SK-N-SH (cell line): ENCODE measurements around the gene NLRP11. TPM values are rescaled to one million over a fixed set of nuclear protein-coding genes. Genes with fewer than 3 reads are reported as not detected.

ENCODE experiments used
- CTCF ChIA-PET: fragments of 300-600, 350-600 bp; formaldehyde crosslinking; extraction: SDS; loops from one replicate; lab custom pipeline; 2021; lab: Yijun Ruan, JAX
- POLR2A ChIA-PET: fragments of 350-600 bp; sonication (Branson Sonifier 250); formaldehyde crosslinking; extraction: SDS; loops from one replicate; lab custom pipeline; 2020; ENCODE audit warnings: antibody characterized with exemption, inconsistent platforms; lab: Yijun Ruan, JAX
- DNase-seq: peaks from one replicate; pipeline ENCODE4 v3.0.0; 2012
- H2AFZ ChIP-seq: fragments of 200-600 bp; sonication (generic); 2 replicates; pipeline ENCODE4 v1.8.1; 2016; ENCODE audit warnings: antibody characterized with exemption, mild to moderate bottlenecking, low read depth
- H3F3A ChIP-seq: fragments of 200-600 bp; sonication (generic); replicated peaks from 2 replicates; pipeline ENCODE3; 2016; ENCODE audit warnings: antibody characterized with exemption, mild to moderate bottlenecking; ENCODE audit not compliant: insufficient read depth
- H3K27ac ChIP-seq, 2 experiments: fragments of 200-500 bp in 1 of 2; fragments of 200-600 bp in 1 of 2; sonication (Bioruptor generic) in 1 of 2; sonication (generic), shearing (Covaris generic) in 1 of 2; 2 replicates each; pipeline versions ENCODE4 v1.5.1 to v1.6.1; 2014 to 2016; ENCODE audit warnings: low read depth in 2 of 2, inconsistent platforms in 1 of 2, low read length in 1 of 2, mild to moderate bottlenecking in 1 of 2, mixed read lengths in 1 of 2
- H3K27me3 ChIP-seq: fragments of 200-600 bp; sonication (generic), shearing (Covaris generic); 2 replicates; pipeline ENCODE4 v1.6.1; 2016; ENCODE audit warnings: mixed run types; ENCODE audit not compliant: insufficient read depth
- H3K36me3 ChIP-seq, 2 experiments: fragments of 200-500 bp in 1 of 2; fragments of 200-600 bp in 1 of 2; sonication (Bioruptor generic) in 1 of 2; sonication (generic) in 1 of 2; replicated peaks in 1 of 2; 2 replicates each; pipeline versions ENCODE3 to v1.5.1; 2014 to 2016; ENCODE audit warnings: low read length in 1 of 2, mild to moderate bottlenecking in 1 of 2; ENCODE audit not compliant: insufficient read depth in 2 of 2, control insufficient read depth in 1 of 2
- H3K4me1 ChIP-seq, 2 experiments: fragments of 200-500 bp in 1 of 2; fragments of 200-600 bp in 1 of 2; sonication (Bioruptor generic) in 1 of 2; sonication (generic), shearing (Covaris generic) in 1 of 2; 2 replicates each; pipeline versions ENCODE4 v1.5.1 to v1.6.1; 2014 to 2016; ENCODE audit warnings: low read depth in 1 of 2, low read length in 1 of 2, mixed run types in 1 of 2; ENCODE audit not compliant: insufficient read depth in 2 of 2, control insufficient read depth in 1 of 2
- H3K4me2 ChIP-seq: fragments of 200-600 bp; sonication (generic), shearing (Covaris generic); 2 replicates; pipeline ENCODE4 v1.6.1; 2017; ENCODE audit warnings: mixed run types
- H3K4me3 ChIP-seq, 2 experiments: fragments of 200-500 bp in 1 of 2; fragments of 200-600 bp in 1 of 2; sonication (Bioruptor generic) in 1 of 2; sonication (generic), shearing (Covaris generic) in 1 of 2; 2 replicates each; pipeline versions ENCODE4 v1.5.1 to v1.8.1; 2014 to 2016; ENCODE audit warnings: low read depth in 2 of 2, inconsistent platforms in 1 of 2, low read length in 1 of 2, mild to moderate bottlenecking in 1 of 2, mixed read lengths in 1 of 2, moderate library complexity in 1 of 2
- H3K79me2 ChIP-seq: fragments of 200-600 bp; sonication (generic); 2 replicates; pipeline ENCODE4 v1.8.1; 2017; ENCODE audit warnings: mild to moderate bottlenecking; ENCODE audit not compliant: insufficient read depth
- H3K9ac ChIP-seq: fragments of 200-600 bp; sonication (generic); 2 replicates; pipeline ENCODE4 v1.6.1; 2017; ENCODE audit warnings: mixed run types
- H3K9me2 ChIP-seq: fragments of 200-600 bp; sonication (generic); 2 replicates; pipeline ENCODE4 v1.6.1; 2017; ENCODE audit warnings: mixed run types
- H3K9me3 ChIP-seq: fragments of 200-600 bp; sonication (generic); 2 replicates; pipeline ENCODE4 v1.6.1; 2017; ENCODE audit warnings: mixed run types, mild to moderate bottlenecking, moderate library complexity
- H4K20me1 ChIP-seq: fragments of 200-600 bp; sonication (generic); 2 replicates; pipeline ENCODE4 v1.6.1; 2017; ENCODE audit warnings: mild to moderate bottlenecking, mixed run types; ENCODE audit not compliant: insufficient read depth
- EZH2phosphoT487 ChIP-seq: fragments of 200-600 bp; sonication (generic); IDR thresholded peaks from 2 replicates; pipeline ENCODE4 v1.6.1; 2017; ENCODE audit warnings: low read depth, mixed run types, mild to moderate bottlenecking, antibody characterized with exemption, moderate library complexity, borderline replicate concordance
- FOSL2 ChIP-seq: IDR thresholded peaks from 2 replicates; pipeline ENCODE4 v1.4.0; 2012; ENCODE audit warnings: low read depth, mild to moderate bottlenecking, moderate library complexity, borderline replicate concordance
- FOXM1 ChIP-seq: IDR thresholded peaks from 2 replicates; pipeline ENCODE4 v1.4.0; 2012; ENCODE audit warnings: low read depth, mild to moderate bottlenecking
- MEF2A ChIP-seq: IDR thresholded peaks from 2 replicates; pipeline ENCODE4 v1.4.0; 2012; ENCODE audit warnings: low read depth, borderline replicate concordance
- NRF1 ChIP-seq: IDR thresholded peaks from 2 replicates; pipeline ENCODE4 v1.6.1; 2012; ENCODE audit warnings: low read depth, mild to moderate bottlenecking, low read length
- TEAD4 ChIP-seq: IDR thresholded peaks from 2 replicates; pipeline ENCODE4 v1.4.0; 2012; ENCODE audit warnings: mild to moderate bottlenecking, borderline replicate concordance; ENCODE audit not compliant: insufficient read depth
- WGBS: methylation state at CpG from one replicate; pipeline ENCODE4 v1.1.6; 2017; ENCODE audit warnings: low lambda C conversion rate; 5-methylcytosine and 5-hydroxymethylcytosine counted together
- polyA plus RNA-seq, 3 experiments: library from polyadenylated mRNA; depleted of rRNA; stranded (reverse); fragments of >200 nt; gene quantifications; 2 replicates each; pipeline ENCODE4 v1.2.3, GENCODE V29; 2012
- TF ChIP-seq, protein P1 (sequence below): fragments of 200-600 bp; sonication (generic); IDR thresholded peaks from 2 replicates; pipeline ENCODE4 v1.6.1; 2017; ENCODE audit warnings: antibody characterized with exemption, mild to moderate bottlenecking, moderate library complexity
- TF ChIP-seq, protein P2 (sequence below): IDR thresholded peaks from 2 replicates; pipeline ENCODE4; 2012
- TF ChIP-seq, protein P3 (sequence below): IDR thresholded peaks from 2 replicates; pipeline ENCODE4 v1.4.0; 2012; ENCODE audit warnings: low read depth, borderline replicate concordance
- TF ChIP-seq, protein P4 (sequence below): IDR thresholded peaks from 2 replicates; pipeline ENCODE4 v1.4.0; 2012; ENCODE audit warnings: low read depth, borderline replicate concordance
- TF ChIP-seq, protein P5 (sequence below): fragments of 150-350 bp; IDR thresholded peaks from 2 replicates; pipeline ENCODE4 v1.6.1; 2017; ENCODE audit warnings: antibody characterized with exemption, low read length, low read depth, borderline replicate concordance

The NLRP11 gene
- polyA plus RNA-seq, 1 of the 3 experiments (the other 2 are of a cell fraction) = 0.02 TPM

DNA sequence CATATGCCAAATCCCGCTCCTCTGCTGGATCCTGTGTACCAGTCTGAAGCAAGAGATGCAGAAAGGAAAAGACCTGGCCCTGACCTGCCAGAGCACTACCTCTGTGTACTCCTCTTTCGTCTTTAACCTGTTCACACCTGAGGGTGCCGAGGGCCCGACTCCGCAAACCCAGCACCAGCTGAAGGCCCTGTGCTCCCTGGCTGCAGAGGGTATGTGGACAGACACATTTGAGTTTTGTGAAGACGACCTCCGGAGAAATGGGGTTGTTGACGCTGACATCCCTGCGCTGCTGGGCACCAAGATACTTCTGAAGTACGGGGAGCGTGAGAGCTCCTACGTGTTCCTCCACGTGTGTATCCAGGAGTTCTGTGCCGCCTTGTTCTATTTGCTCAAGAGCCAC, 26.6 kb upstream of the NLRP11 start:
- no peak overlapping the region for H3K4me2 ChIP-seq
- H2AFZ ChIP-seq = no peak overlapping the region
- TF ChIP-seq, protein P1, sequence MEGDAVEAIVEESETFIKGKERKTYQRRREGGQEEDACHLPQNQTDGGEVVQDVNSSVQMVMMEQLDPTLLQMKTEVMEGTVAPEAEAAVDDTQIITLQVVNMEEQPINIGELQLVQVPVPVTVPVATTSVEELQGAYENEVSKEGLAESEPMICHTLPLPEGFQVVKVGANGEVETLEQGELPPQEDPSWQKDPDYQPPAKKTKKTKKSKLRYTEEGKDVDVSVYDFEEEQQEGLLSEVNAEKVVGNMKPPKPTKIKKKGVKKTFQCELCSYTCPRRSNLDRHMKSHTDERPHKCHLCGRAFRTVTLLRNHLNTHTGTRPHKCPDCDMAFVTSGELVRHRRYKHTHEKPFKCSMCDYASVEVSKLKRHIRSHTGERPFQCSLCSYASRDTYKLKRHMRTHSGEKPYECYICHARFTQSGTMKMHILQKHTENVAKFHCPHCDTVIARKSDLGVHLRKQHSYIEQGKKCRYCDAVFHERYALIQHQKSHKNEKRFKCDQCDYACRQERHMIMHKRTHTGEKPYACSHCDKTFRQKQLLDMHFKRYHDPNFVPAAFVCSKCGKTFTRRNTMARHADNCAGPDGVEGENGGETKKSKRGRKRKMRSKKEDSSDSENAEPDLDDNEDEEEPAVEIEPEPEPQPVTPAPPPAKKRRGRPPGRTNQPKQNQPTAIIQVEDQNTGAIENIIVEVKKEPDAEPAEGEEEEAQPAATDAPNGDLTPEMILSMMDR = no peak
- TF ChIP-seq, protein P2, sequence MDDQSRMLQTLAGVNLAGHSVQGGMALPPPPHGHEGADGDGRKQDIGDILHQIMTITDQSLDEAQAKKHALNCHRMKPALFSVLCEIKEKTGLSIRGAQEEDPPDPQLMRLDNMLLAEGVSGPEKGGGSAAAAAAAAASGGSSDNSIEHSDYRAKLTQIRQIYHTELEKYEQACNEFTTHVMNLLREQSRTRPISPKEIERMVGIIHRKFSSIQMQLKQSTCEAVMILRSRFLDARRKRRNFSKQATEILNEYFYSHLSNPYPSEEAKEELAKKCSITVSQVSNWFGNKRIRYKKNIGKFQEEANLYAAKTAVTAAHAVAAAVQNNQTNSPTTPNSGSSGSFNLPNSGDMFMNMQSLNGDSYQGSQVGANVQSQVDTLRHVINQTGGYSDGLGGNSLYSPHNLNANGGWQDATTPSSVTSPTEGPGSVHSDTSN = no peak
- CTCF ChIA-PET = interaction anchor here (0.7 kb wide), 1 partner anchor 25 kb away, joined by 3 read pairs; no protein-coding TSS in a partner anchor
- H3K4me1 ChIP-seq = no peaks in the 10 kb centered on the region
- peaks cover 29% of the 10 kb centered on the region; the same call in 1 of the 2 replicates for H3K27me3 ChIP-seq
- no peaks in the 10 kb centered on the region for H4K20me1 ChIP-seq
- POLR2A ChIA-PET = no interaction called here
- H3K27ac ChIP-seq = no peak overlapping the region
- no peaks in the 10 kb centered on the region for H3K9me3 ChIP-seq
- DNase-seq = no peak
- H3K36me3 ChIP-seq = no peaks in the 10 kb centered on the region
- WGBS = 11% methylated on average over 10 of the region's 14 CpGs
- H3F3A ChIP-seq = no peaks in the 10 kb centered on the region
- H3K79me2 ChIP-seq = no peaks in the 10 kb centered on the region
- H3K4me3 ChIP-seq = no peak overlapping the region
- no peak overlapping the region for H3K9ac ChIP-seq
- H3K9me2 ChIP-seq = no peaks in the 10 kb centered on the region

DNA sequence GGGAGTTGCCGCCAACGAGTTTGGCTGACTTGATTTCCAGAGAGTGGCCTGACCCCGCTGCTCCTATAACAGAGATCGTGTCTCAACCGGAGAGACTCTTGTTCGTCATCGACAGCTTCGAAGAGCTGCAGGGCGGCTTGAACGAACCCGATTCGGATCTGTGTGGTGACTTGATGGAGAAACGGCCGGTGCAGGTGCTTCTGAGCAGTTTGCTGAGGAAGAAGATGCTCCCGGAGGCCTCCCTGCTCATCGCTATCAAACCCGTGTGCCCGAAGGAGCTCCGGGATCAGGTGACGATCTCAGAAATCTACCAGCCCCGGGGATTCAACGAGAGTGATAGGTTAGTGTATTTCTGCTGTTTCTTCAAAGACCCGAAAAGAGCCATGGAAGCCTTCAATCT, 26.2 kb upstream of the NLRP11 start:
- Histone ChIP-seq H3F3A (no peaks in the 10 kb centered on the region), H3K4me2 (no peak overlapping the region), H2AFZ (no peak overlapping the region), H3K4me1 (no peaks in the 10 kb centered on the region), H3K27ac (no peak overlapping the region), H3K36me3 (no peaks in the 10 kb centered on the region), H3K79me2 (no peaks in the 10 kb centered on the region), H3K9ac (no peak overlapping the region), H3K27me3 (peaks cover 29% of the 10 kb centered on the region; the same call in 1 of the 2 replicates), H3K9me2 (no peaks in the 10 kb centered on the region), H4K20me1 (no peaks in the 10 kb centered on the region), H3K9me3 (no peaks in the 10 kb centered on the region), H3K4me3 (no peak overlapping the region)
- POLR2A ChIA-PET = no interaction called here
- no peak for DNase-seq
- CTCF ChIA-PET = interaction anchor here (0.7 kb wide), 1 partner anchor 24 kb away, joined by 3 read pairs; no protein-coding TSS in a partner anchor
- TF ChIP-seq EZH2phosphoT487 (no peak), TEAD4 (no peak), FOSL2 (no peak), MEF2A (no peak), NRF1 (no peak), FOXM1 (no peak)
- TF ChIP-seq, protein P3, sequence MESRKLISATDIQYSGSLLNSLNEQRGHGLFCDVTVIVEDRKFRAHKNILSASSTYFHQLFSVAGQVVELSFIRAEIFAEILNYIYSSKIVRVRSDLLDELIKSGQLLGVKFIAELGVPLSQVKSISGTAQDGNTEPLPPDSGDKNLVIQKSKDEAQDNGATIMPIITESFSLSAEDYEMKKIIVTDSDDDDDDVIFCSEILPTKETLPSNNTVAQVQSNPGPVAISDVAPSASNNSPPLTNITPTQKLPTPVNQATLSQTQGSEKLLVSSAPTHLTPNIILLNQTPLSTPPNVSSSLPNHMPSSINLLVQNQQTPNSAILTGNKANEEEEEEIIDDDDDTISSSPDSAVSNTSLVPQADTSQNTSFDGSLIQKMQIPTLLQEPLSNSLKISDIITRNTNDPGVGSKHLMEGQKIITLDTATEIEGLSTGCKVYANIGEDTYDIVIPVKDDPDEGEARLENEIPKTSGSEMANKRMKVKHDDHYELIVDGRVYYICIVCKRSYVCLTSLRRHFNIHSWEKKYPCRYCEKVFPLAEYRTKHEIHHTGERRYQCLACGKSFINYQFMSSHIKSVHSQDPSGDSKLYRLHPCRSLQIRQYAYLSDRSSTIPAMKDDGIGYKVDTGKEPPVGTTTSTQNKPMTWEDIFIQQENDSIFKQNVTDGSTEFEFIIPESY = no peak
- TF ChIP-seq, protein P1 = no peak
- TF ChIP-seq, protein P4, sequence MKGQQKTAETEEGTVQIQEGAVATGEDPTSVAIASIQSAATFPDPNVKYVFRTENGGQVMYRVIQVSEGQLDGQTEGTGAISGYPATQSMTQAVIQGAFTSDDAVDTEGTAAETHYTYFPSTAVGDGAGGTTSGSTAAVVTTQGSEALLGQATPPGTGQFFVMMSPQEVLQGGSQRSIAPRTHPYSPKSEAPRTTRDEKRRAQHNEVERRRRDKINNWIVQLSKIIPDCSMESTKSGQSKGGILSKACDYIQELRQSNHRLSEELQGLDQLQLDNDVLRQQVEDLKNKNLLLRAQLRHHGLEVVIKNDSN = no peak
- TF ChIP-seq, protein P5, sequence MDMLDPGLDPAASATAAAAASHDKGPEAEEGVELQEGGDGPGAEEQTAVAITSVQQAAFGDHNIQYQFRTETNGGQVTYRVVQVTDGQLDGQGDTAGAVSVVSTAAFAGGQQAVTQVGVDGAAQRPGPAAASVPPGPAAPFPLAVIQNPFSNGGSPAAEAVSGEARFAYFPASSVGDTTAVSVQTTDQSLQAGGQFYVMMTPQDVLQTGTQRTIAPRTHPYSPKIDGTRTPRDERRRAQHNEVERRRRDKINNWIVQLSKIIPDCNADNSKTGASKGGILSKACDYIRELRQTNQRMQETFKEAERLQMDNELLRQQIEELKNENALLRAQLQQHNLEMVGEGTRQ = no peak
- WGBS = 16% methylated on average over 21 of the region's 23 CpGs
